Activated T-cell treated with anti-CD3 and anti-CD28 coated beads for 24 hours (primary cell): Measurements from ENCODE around the gene ULK4.
"Not testable (repeated sequence)": the region's sequence is repeated elsewhere in the genome, so short reads cannot be mapped to it uniquely, and the experiment has no call there.

Experiments used
- DNase-seq: peaks from one replicate; pipeline ENCODE4 v3.0.0-alpha.2; 2020; ENCODE audit warnings: low read depth

The ULK4 gene

DNA sequence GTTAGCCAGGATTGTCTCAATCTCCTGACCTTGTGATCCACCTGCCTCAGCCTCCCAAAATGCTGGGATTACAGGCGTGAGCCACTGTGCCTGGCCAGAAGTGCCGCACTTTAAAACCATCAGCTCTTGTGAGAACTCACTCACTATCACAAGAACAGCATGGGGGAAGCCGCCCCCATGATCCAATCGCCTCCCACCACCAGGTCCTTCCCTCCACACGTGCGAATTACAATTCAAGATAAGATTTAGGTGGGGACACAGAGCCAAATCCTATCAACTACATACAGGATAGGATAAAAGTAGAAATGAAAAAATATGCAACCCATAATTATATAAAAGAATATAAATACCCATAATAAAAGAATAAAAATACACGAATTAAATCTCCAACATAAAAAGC lies 199.0 kb downstream of the ULK4 start:
- DNase-seq = not testable (repeated sequence)

GRCh38 chr3:41753651-41754050 lies 208.3 kb downstream of the ULK4 start:
- no peak for DNase-seq

- no peak for DNase-seq
Measured at GRCh38 chr3:41751597-41751996, 210.3 kb downstream of the ULK4 start.

- no peak for DNase-seq
Measured at GRCh38 chr3:41749988-41750387, 211.9 kb downstream of the ULK4 start.

DNA sequence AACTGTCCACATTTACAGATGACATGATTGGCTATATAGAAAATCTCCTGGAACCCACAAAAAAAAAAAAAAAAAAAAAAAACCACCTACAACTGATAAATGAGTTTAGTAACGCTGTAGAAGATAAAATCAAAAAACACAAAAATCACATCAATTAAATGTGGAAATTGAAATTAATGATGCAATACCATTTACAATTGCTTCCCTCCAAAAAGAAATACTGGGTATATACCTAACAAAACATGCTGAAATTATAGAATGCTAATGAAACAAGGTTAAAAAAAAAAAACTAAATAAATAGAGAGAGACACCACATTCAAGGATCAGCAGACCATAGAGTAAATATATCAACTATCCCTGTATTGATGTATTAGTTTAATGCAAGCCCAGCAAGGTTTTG lies 215.7 kb downstream of the ULK4 start:
- DNase-seq = no peak

DNA sequence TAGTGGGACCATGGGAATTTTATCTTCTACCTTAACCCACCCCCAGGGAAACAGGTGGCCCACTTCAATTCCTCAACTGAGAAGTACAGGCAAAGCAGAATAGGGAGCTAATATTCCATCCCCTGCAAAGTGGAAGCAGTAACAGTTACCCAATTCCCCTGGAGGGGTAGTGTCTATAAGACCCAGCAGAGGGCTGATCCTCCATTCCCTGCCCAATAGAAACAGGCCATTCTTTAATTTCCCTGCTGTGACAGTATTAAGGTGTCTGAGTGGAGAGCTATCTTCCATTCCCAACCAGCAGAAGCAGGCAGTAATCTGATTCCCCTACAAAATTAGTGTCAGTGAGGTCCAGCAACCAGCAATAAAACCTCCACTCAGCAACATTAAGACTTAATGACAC lies 219.8 kb downstream of the ULK4 start:
- no peak for DNase-seq

- DNase-seq = no peak
Measured at GRCh38 chr3:41740374-41740886, 221.5 kb downstream of the ULK4 start.

DNA sequence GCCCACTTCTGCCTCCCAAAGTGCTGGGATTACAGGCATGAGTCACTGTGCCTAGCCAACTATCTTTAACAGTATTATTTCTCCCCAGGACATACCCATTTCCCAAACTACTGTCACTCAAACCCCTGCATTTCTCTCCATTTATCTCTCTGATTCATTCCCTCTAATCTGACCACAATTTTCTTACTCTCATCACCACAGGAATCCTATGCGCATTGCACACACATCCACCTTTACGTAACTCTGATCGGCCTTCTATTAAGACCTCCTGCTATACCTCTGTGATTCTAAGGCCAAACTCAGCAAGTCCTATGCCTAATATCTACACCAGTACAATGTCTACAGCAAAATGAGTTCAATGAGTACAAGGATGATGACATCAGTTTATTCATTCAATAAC lies 235.0 kb downstream of the ULK4 start:
- DNase-seq = no peak

DNA sequence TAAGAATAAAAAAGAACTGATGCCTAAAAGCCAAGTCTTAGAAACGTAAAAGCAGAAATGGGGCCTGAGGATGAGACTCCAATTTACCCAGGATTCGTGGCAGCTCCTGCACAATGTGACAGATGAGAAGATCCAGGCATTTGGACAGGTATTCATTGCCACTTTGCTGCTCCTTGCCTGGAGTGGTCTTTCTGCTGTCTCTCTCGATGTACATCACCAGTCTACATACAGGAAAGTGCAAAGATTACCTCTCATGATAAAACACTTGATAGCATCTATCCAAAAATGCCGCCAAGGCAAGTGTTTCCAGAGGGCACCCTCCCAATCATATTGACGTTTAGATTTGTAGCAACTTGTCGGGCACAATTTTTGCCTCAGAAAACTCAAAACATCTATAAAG lies 244.3 kb downstream of the ULK4 start:
- no peak for DNase-seq

DNA sequence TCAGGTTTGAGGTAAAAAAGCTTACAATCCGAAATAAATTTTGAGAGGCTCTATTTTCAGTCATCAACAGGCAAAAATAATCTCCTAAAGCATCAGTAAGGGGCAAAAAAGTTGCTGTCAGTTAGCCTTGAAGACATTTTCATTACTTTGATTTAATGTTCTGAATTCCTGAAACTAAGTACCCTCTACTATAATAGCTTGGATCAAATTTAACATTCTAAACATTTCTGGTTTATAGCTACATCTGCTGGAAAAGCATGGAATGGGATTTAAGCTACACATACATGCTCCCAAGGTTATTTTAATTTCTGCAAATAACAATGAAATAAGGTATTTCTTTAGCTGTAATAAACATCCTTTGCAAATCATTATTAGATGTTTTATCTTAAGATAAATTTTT lies 245.4 kb downstream of the ULK4 start:
- no peak for DNase-seq

DNA sequence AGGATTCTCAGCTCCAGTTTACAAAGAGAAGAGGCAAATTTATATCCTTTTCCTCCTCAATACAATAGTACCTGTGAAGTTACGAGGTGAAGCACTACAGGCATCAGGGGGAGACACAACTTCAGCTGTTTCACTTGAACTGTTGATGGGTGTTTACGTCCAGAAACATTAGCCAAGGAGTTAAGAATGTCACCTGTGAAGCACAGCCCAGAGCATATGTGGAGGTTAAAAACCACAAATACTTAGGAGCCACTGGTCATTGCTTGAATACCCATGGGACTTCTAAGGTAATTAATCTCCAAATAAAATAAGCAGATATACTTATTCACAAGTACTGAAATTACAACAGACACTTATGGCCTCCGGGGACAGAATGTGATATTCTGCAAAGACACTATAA lies 246.5 kb downstream of the ULK4 start:
- no peak for DNase-seq

DNA sequence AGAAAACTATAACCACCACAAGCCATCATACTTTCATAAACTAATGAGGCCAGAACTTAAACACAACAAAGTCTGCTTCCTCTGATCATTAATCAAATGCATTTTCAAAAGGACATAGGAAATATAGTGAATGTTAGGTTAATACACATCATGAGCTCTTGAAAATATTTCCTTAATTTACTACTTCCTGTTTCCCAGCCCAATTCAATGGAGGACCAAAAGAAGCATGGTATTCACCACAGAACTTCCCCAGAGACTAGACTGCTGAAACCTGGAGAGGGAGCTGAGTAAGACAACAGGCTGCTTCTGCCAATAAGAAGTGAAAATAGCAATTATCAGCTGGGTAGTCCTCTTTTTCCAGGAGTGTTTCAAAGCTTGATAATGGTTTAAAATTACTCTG lies 250.3 kb downstream of the ULK4 start:
- no peak for DNase-seq

GRCh38 chr3:41710646-41711388 lies 251.1 kb downstream of the ULK4 start:
- no peak for DNase-seq

DNA sequence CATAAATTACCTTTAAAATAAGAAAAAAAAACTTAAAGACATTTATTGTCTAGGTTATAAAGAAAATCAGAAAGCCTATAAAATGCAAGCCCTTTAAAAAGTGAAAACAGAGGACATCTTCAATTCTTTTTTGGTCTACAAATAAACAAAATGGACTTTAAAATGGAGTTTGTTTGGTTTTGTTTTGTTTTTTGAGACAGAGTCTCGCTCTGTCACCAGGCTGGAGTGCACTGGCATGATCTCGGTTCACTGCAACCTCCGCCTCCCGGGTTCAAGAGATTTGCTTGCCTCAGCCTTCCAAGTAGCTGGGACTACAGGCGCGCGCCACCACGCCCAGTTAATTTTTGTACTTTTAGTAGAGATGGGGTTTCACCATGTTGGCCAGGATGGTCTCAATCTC lies 252.7 kb downstream of the ULK4 start:
- DNase-seq = not testable (repeated sequence)

GRCh38 chr3:41708176-41708575 lies 253.7 kb downstream of the ULK4 start:
- DNase-seq = no peak

DNA sequence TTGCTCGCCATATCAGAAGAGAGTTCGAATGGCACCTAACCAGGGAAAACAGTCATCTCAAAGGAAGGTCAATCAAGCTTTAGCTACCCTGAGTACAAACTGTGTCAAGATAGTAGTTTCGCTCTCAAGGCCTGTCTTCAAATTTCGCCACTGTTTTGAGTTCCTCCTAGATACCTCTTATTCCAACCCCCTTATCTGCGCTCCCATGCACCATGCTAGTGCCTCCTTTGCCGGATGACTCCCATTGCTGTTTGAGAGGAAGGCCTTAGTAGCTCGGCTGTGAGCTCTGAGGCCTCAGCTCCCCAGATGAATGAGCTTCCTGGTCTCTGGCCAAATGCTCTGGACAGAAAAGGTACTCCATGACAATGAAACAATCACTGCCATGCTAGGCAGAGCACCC lies 256.0 kb downstream of the ULK4 start:
- DNase-seq = no peak

DNA sequence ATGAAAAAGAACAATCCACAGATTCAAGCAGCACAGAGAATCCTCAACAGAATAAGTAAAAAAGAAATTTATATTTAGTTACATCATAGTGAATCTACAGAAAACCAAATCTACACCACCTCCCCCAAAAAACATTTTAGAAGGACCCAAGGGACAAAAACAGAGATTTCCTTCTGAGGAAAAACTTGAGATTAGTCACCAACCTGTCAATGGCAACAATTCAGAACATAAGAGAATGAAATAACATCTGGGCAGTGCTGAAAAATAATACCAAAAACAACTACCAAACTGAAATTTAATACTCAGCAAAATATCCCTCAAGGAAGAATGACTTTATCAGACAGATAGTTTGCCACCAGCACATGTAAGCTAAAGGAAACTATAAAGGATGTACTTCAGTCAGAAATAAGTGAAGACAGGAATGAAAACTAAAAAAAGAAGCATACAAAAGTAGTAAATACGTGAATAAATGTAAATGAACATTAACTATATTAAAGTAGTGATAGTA lies 260.7 kb downstream of the ULK4 start:
- DNase-seq = no peak

DNA sequence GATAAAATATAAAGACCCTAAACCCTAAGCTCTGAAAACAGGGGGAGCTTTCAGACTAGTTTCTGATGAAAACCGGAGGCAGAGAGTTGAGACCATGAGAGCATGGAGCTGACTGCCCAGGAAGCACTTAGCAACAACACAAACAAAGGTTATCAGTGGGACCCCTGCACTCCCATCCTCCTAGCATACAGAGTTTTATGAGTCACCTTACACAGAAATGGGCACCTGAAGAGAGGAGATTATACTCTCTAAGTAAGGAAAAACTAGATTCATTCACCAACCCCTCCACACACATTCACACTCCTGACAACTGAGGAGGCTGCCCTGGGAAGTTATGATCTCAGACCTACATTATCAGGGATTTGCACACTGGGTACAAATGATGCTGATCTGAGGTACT lies 261.7 kb downstream of the ULK4 start:
- no peak for DNase-seq

GRCh38 chr3:41698898-41699297 lies 263.0 kb downstream of the ULK4 start:
- DNase-seq = no peak

- no peak for DNase-seq
Measured at GRCh38 chr3:41697702-41698101, 264.2 kb downstream of the ULK4 start.

- DNase-seq = not testable (repeated sequence)
Measured at GRCh38 chr3:41695806-41696205, 266.1 kb downstream of the ULK4 start.

DNA sequence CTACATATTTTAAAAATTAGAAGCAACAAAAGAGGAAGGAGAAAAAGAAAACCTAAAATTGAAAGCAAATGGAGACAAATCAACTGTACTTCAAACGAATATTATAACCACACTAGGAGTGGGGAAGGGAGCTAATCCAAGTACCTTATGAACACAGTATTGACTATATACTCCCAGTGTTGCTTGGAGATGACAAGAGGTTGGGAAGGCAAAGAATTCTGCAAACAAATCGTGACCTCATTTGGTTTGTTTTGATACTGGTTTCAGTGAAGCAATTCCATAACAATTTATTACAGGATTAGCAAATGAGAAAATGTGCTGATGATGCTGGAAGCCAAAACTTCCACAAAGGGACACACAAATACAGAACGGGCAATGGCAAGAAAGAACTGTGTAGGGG lies 268.1 kb downstream of the ULK4 start:
- no peak for DNase-seq

DNA sequence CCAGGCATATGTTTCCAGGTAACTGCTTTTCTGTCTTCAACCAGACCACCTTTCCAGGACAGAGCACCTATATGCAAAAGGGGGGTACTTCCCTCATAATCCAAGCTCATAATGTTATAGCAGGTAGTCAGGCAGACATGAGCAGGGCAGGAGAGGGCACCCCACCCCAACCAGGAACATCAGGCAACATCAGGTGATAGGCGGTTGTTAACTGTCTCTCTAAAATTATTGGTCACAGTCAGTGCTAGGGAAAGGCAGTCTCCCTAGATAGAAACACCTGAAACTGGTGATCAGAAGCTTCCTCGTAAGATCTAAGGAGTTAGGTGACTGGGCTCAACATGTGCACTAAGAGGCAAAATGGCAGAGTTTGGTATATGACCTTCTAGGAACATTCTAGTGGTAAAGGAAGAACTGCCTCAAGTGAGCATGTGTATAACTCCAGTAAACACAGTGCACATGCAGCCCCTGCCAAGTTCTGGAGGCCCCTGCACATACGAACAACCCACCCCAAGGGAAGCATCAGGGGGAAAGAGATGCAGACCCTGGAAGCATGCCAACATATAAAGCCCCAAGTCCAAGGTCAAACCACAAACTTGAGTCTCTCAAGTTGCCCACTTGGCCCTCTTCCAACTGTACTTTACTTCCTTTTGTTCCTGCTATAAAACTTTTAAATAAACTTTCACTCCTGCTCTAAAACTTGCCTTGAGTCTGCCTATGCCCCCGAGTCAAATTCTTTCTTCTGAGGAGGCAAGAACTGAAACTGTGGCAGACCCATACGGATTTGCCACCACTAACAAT lies 270.9 kb downstream of the ULK4 start:
- no peak for DNase-seq
